MCF 10A (cell line): ENCODE data around the gene AUTS2. TPM values are rescaled to one million over a fixed set of nuclear protein-coding genes. Genes with fewer than 3 reads are reported as not detected.

Experiments
- BruUV-seq: library from RNA; stranded (reverse); fragments of 400-500 nt; replicated peaks from 2 replicates; lab custom pipeline; 2021; lab: Mats Ljungman, UMichigan
- CTCF ChIA-PET: fragments of 300-600 bp; sonication (Branson Sonifier 250); formaldehyde crosslinking; extraction: SDS; loops from one replicate; lab custom pipeline; 2021; ENCODE audit warnings: antibody characterized with exemption, inconsistent platforms; lab: Yijun Ruan, JAX
- POLR2A ChIA-PET: fragments of 300-600, 350-650 bp; sonication (Branson Sonifier 250); formaldehyde crosslinking; extraction: SDS; loops from one replicate; lab custom pipeline; 2020; ENCODE audit warnings: antibody characterized with exemption, inconsistent platforms; lab: Yijun Ruan, JAX
- DNase-seq: peaks from one replicate; pipeline ENCODE4 v3.0.0-alpha.2; 2018; ENCODE audit not compliant: unreplicated experiment
- H3K27ac Mint-ChIP-seq: one replicate; pipeline ENCODE4 v1.8.0; 2022; ENCODE audit warnings: mild to moderate bottlenecking, low read depth, mixed read lengths; ENCODE audit not compliant: unreplicated experiment
- H3K27me3 Mint-ChIP-seq: one replicate; pipeline ENCODE4 v1.8.0; 2022; ENCODE audit warnings: mixed read lengths; ENCODE audit not compliant: insufficient read depth, unreplicated experiment
- H3K36me3 Mint-ChIP-seq: one replicate; pipeline ENCODE4 v1.8.0; 2022; ENCODE audit warnings: mild to moderate bottlenecking, moderate library complexity, mixed read lengths; ENCODE audit not compliant: insufficient read depth, unreplicated experiment
- H3K4me1 Mint-ChIP-seq: one replicate; pipeline ENCODE4 v1.8.0; 2022; ENCODE audit warnings: mixed read lengths; ENCODE audit not compliant: insufficient read depth, unreplicated experiment
- H3K4me3 Mint-ChIP-seq: one replicate; pipeline ENCODE4 v1.8.0; 2022; ENCODE audit warnings: mild to moderate bottlenecking, moderate library complexity, mixed read lengths; ENCODE audit not compliant: unreplicated experiment
- H3K9me3 Mint-ChIP-seq: one replicate; pipeline ENCODE4 v1.8.0; 2022; ENCODE audit warnings: mixed read lengths; ENCODE audit not compliant: unreplicated experiment
- intact Hi-C: fragments of 100-400 bp; cut with micrococcal nuclease; formaldehyde crosslinking; loops from 2 replicates; pipeline ENCODE4 v1.14.1; 2022
- total RNA-seq: library from RNA; stranded (reverse); gene quantifications from 2 replicates; pipeline ENCODE4 v1.2.3, GENCODE V29; 2022
- TF ChIP-seq, protein P1 (sequence below): fragments of 200-600 bp; IDR thresholded peaks from one replicate; pipeline ENCODE4 v1.8.0; 2022; ENCODE audit warnings: antibody characterized with exemption, mild to moderate bottlenecking; ENCODE audit not compliant: unreplicated experiment

Gene AUTS2
- total RNA-seq, 1 experiment from 2014 or later, result 1.3 TPM

DNA sequence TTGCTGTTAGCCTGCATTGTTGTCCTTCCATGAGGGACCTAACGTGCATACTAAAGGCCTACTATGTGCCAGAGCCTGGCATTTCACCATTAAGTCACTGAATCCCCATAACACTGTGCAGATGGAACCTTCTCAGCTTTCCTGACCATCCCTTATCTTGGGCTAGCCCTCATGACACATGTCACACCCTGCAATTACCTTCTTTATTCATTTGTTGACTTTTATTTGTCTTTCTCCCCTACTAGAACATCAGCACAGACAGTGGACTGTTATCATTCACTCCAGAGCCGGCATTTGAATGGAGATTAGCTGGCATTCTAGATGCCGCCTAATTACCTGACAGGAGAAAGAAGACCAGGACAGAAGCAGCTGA is 1062.5 kb downstream of the AUTS2 start:
- DNase-seq, result no peak
- ChIA-PET POLR2A (no interaction called here), CTCF (interaction anchor here (0.7 kb wide), 1 partner anchor 39 kb away, joined by 3 read pairs; no protein-coding TSS in a partner anchor)
- no peak overlapping the region for H3K4me3 Mint-ChIP-seq
- H3K27ac Mint-ChIP-seq, result no peak overlapping the region
- BruUV-seq, result no TSS peak
- H3K36me3 Mint-ChIP-seq, result no peaks in the 10 kb centered on the region
- no peaks in the 10 kb centered on the region for H3K4me1 Mint-ChIP-seq
- no peaks in the 10 kb centered on the region for H3K27me3 Mint-ChIP-seq
- intact Hi-C loops, result no loop called here
- peaks cover 8% of the 10 kb centered on the region for H3K9me3 Mint-ChIP-seq
- TF ChIP-seq, protein P1, sequence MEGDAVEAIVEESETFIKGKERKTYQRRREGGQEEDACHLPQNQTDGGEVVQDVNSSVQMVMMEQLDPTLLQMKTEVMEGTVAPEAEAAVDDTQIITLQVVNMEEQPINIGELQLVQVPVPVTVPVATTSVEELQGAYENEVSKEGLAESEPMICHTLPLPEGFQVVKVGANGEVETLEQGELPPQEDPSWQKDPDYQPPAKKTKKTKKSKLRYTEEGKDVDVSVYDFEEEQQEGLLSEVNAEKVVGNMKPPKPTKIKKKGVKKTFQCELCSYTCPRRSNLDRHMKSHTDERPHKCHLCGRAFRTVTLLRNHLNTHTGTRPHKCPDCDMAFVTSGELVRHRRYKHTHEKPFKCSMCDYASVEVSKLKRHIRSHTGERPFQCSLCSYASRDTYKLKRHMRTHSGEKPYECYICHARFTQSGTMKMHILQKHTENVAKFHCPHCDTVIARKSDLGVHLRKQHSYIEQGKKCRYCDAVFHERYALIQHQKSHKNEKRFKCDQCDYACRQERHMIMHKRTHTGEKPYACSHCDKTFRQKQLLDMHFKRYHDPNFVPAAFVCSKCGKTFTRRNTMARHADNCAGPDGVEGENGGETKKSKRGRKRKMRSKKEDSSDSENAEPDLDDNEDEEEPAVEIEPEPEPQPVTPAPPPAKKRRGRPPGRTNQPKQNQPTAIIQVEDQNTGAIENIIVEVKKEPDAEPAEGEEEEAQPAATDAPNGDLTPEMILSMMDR, result no peak

DNA sequence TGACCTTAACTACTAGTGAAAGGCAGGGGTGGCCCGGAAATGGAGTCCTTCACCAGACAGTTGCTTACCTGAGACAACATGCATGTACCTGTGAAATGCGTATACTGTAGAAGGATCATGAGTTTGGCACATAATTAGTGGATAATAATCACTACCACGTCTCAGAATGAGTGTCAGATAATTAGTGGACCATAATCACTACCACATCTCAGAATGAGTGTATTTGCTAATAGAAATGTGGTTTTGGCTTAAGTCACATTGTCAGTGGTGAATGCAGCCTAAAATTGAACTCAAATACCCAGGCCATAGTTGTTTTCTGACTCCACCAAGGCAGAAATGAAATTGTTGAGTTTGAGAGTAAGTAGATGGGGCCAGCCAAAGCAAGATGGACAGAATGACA is 1065.4 kb downstream of the AUTS2 start:
- Mint-ChIP-seq H3K4me3 (no peak overlapping the region), H3K27me3 (no peaks in the 10 kb centered on the region), H3K27ac (no peak overlapping the region), H3K4me1 (no peaks in the 10 kb centered on the region), H3K36me3 (no peaks in the 10 kb centered on the region), H3K9me3 (peaks cover 8% of the 10 kb centered on the region)
- no TSS peak for BruUV-seq
- intact Hi-C loops, result no loop called here
- ChIA-PET CTCF (no interaction called here), POLR2A (no interaction called here)
- TF ChIP-seq, protein P1, result no peak
- no peak for DNase-seq

DNA sequence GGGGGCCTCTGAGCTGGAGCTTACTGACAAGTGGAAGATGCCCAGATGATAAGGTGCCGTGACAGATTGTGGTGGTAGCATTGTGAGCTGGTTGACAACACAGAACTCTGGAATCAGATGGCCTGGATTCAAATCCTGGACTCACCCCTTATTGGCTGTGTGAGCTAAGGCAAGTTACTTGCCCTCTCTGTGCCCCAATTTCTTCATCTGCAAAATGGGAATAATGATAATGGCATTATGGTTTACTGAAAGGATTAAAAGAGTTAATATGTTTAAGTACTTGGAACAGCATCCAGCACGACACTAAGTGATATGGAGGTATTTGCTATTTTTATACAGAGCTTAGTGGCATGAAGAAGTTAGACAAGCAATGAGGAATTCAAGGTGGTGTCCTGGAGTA is 1067.7 kb downstream of the AUTS2 start:
- Mint-ChIP-seq H3K27me3 (no peaks in the 10 kb centered on the region), H3K36me3 (no peaks in the 10 kb centered on the region), H3K4me1 (no peaks in the 10 kb centered on the region), H3K27ac (no peak overlapping the region), H3K9me3 (peaks cover 2% of the 10 kb centered on the region), H3K4me3 (no peak overlapping the region)
- intact Hi-C loops, result no loop called here
- TF ChIP-seq, protein P1, result no peak
- ChIA-PET CTCF (no interaction called here), POLR2A (interaction anchor here (0.6 kb wide), 1 partner anchor 1064 kb away, joined by 4 read pairs; no protein-coding TSS in a partner anchor)
- no peak for DNase-seq
- no TSS peak for BruUV-seq

DNA sequence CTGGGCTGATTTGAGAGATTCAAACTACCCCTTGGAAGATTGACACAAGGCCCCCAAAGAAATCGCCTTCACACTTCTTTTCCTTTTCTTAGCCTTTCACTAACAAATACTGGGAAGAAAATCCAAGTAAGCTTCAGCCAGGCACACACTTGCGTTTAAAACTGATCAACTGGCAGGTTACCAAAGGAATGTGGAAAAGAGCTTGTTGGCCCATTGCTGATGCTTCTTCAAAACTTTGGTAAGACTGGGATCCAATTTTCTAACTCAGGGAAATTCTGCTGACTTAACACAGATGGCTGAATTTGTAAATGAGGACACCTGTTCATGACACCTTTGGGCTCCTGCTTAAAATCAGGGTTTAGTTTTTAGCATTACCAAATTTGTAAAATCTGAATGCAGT is 1069.1 kb downstream of the AUTS2 start:
- TF ChIP-seq, protein P1, result no peak
- no peaks in the 10 kb centered on the region for H3K4me1 Mint-ChIP-seq

More for the DNA sequence above, 1069.1 kb downstream of the AUTS2 start:
- intact Hi-C loops, result no loop called here
- Mint-ChIP-seq H3K27ac (no peak overlapping the region), H3K27me3 (no peaks in the 10 kb centered on the region), H3K9me3 (peaks cover 8% of the 10 kb centered on the region), H3K36me3 (no peaks in the 10 kb centered on the region), H3K4me3 (no peak overlapping the region)
- no peak for DNase-seq
- ChIA-PET POLR2A (no interaction called here), CTCF (no interaction called here)
- no TSS peak for BruUV-seq
